ENCODE data around the gene TMBIM1.

TMBIM1 gene

GRCh38 chr2:218261423-218262236 lies 30.7 kb downstream of the TMBIM1 start:
- TF ChIP-seq, protein P1, sequence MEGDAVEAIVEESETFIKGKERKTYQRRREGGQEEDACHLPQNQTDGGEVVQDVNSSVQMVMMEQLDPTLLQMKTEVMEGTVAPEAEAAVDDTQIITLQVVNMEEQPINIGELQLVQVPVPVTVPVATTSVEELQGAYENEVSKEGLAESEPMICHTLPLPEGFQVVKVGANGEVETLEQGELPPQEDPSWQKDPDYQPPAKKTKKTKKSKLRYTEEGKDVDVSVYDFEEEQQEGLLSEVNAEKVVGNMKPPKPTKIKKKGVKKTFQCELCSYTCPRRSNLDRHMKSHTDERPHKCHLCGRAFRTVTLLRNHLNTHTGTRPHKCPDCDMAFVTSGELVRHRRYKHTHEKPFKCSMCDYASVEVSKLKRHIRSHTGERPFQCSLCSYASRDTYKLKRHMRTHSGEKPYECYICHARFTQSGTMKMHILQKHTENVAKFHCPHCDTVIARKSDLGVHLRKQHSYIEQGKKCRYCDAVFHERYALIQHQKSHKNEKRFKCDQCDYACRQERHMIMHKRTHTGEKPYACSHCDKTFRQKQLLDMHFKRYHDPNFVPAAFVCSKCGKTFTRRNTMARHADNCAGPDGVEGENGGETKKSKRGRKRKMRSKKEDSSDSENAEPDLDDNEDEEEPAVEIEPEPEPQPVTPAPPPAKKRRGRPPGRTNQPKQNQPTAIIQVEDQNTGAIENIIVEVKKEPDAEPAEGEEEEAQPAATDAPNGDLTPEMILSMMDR (IDR thresholded peaks at IDR 0.05; ENCODE audit: low read depth, low read length): no peak
- no peak overlapping the region for H3K4me3 ChIP-seq (ENCODE audit: low read depth, low read length)
- DNase-seq (ENCODE audit: low read depth, low spot score): no peak
- in situ Hi-C loops (cut with HindIII; ENCODE audit: low sequenced_read_pairs): no loop called here

- no peak for DNase-seq (ENCODE audit: low read depth, low spot score)
- TF ChIP-seq, protein P1 (IDR thresholded peaks at IDR 0.05; ENCODE audit: low read depth, low read length): no peak
- in situ Hi-C loops (cut with HindIII; ENCODE audit: low sequenced_read_pairs): no loop called here
Observed at GRCh38 chr2:218260742-218261422, 31.4 kb downstream of the TMBIM1 start, which contains the start of gene GPBAR1. GPBAR1 (plus strand) TSS chr2:218261015; CDS start chr2:218262725, 1,710 bp downstream.

DNA sequence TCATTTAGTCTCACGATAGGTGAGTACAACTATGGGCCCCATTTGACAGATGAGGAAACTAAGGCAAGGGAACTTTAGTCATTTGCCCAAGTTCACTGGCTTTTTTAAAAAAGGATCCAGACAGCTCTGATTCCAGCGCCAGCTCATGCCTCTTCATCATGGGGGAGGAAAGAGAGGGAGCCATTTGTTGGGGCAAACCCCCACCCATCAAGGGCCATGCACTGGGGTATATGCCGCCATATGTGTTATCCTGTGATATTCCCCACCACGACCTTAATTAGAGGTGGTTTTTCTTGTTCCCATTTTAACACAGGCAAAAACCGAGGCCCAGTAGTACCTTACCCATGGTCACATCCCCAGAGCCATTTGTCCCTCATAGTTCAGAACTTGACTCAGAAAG lies 32.1 kb downstream of the TMBIM1 start:
- in situ Hi-C loops (cut with HindIII; ENCODE audit: low sequenced_read_pairs): no loop called here
- DNase-seq (ENCODE audit: low read depth, low spot score): no peak
- H3K4me3 ChIP-seq (ENCODE audit: low read depth, low read length): no peak overlapping the region
- TF ChIP-seq, protein P1 (IDR thresholded peaks at IDR 0.05; ENCODE audit: low read depth, low read length): no peak

More at GRCh38 chr2:218260742-218261422, 31.4 kb downstream of the TMBIM1 start, which contains the start of gene GPBAR1:
- no peak within 1 kb of the TSS for H3K4me3 ChIP-seq (ENCODE audit: low read depth, low read length)

DNA sequence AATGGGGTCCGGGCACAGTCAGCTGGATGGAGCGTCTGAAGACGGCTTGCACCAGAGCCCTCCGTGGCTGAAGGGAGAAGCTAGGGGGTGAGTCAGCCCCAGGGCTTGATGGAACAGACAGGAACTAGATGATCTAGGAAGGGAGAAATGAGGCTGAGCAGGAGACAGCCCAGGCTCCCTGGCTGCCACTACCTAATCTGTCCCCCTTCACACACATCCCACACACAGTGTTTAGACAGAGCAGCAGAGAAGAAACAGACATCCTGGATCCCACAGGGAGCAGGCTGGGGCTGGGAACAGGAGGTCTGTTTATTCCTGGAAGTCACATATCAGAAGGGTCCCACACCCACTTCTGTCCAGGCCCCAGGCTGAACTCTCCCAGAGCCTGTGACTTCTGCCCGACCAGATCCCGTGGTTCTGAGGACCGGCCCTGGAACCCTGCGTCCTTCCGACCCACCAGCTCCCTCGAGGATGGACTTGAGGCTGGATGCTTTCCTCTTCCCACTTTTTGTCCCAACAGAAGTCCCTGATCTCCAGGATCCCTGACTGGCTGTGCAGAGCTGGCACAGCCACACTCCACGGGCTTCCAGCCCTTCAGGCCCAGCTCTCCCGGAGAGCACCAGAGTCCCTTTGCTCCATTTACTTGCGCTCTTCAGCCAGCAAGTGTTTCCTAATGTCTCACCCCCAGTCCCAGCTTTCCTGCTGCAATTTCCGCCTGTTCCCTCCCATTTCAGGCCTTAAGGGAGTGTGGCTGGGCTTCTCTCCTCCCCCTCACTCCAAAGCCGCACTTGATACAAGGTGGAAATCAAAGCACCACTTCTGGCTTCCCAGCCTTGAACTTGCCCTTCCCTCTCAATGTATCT lies 33.0 kb downstream of the TMBIM1 start:
- peak; percentile 58 for DNase-seq (ENCODE audit: low read depth, low spot score)
- H3K4me3 ChIP-seq (ENCODE audit: low read depth, low read length): no peak overlapping the region
- in situ Hi-C loops (cut with HindIII; ENCODE audit: low sequenced_read_pairs): no loop called here
- TF ChIP-seq, protein P1 (IDR thresholded peaks at IDR 0.05; ENCODE audit: low read depth, low read length): no peak

DNA sequence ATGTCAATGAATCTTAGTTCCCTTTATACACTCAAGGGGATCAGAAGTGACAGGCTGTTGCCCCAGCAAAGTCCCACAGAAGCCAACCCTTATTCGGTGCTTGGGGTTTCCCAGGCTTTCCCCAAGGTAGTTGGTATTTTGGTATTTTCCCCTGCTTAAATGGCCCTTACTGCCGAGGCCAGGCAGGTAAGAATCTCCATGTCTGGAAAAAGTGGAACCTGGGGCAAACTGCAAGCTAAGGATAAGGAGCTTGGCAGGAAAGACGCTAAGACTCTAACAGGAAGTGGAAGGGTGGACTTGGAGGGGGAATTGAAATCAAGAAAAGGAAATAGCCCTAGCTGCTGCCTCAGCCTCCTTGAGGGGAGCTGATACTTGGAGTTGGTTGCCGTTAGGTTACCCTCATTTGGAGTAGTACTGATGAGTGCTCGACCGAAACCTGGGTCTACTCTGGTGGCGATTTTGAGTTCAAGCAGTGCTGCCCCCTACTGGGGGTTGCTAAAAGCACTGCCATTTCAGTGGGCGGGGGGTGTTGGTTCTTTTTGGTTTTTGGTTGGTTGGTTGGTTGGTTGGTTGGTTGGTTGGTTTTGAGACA lies 34.8 kb downstream of the TMBIM1 start:
- TF ChIP-seq, protein P1 (IDR thresholded peaks at IDR 0.05; ENCODE audit: low read depth, low read length): peak; percentile 68
- H3K4me3 ChIP-seq (ENCODE audit: low read depth, low read length): no peak overlapping the region
- no peak for DNase-seq (ENCODE audit: low read depth, low spot score)
- in situ Hi-C loops (cut with HindIII; ENCODE audit: low sequenced_read_pairs): no loop called here

Data from astrocyte of the spinal cord (primary cell).